Measurements from ENCODE around the gene OR10G3. TPM values are rescaled to one million over a fixed set of nuclear protein-coding genes. Genes with fewer than 3 reads are reported as not detected.
"Not testable (repeated sequence)": the region's sequence is repeated elsewhere in the genome, so short reads cannot be mapped to it uniquely, and the experiment has no call there.

The OR10G3 gene
- not detected in 2 replicates for total RNA-seq

GRCh38 chr14:21579976-21580375 is at the start of gene OR10G3:
Gene OR10G3, minus strand, starts transcription at chr14:21580076. Its CDS starts 9,332 bp downstream, at chr14:21570744.
- DNase-seq (ENCODE audit: low spot score) = no peak
- H3K4me3 Mint-ChIP-seq (ENCODE audit: low read depth) = no peak within 1 kb of the TSS
- intact Hi-C loops (cut with micrococcal nuclease) = no loop called here
- H3K4me1 Mint-ChIP-seq (ENCODE audit: low read depth) = no peaks in the 10 kb centered on the region
- no peaks in the 10 kb centered on the region for H3K36me3 Mint-ChIP-seq (ENCODE audit: low read depth)
- H3K27ac Mint-ChIP-seq = no peak within 1 kb of the TSS
- peaks cover 19% of the 10 kb centered on the region for H3K27me3 Mint-ChIP-seq (ENCODE audit: low read depth)
- no peaks in the 10 kb centered on the region for H3K9me3 Mint-ChIP-seq

DNA sequence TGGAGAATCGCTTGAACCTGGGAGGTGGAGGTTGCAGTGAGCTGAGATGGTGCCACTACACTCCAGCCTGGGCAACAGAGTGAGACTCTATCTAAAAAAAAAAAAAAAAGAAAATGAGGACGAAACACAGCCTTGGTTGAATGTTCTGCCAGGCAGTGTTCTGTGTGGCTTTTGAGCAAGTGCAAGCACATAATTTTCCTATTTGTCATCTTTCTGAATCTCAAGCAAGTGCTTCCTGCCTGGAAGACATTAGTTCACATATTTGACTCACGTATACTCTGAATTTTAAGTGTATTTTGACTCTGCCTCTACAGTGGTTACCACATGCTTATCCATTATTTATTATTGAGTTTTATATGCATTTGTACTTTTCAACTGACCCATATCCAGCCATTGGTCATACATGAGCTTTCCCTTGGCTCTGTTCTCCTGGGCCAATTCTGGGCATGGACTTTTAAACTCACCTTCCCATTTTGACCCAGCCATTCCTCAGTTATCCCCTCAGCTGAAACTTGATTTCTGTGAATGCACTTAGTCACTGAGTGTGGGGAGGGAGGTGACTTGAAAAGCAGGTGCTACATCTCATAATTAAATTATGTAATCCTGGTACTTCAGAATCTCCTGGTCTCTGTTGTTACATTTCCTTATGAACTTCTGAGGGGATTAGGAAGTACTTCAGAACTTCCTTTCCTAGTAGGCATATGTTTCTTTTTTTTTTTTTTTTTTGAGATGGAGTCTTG is 46.8 kb upstream of the OR10G3 start:
- DNase-seq (ENCODE audit: low spot score) = no peak
- Mint-ChIP-seq H3K4me1 (ENCODE audit: low read depth) (no peaks in the 10 kb centered on the region), H3K27ac (no peak overlapping the region), H3K27me3 (ENCODE audit: low read depth) (peaks cover 6% of the 10 kb centered on the region), H3K9me3 (peaks cover 7% of the 10 kb centered on the region), H3K4me3 (ENCODE audit: low read depth) (no peak overlapping the region), H3K36me3 (ENCODE audit: low read depth) (no peaks in the 10 kb centered on the region)
- intact Hi-C loops (cut with micrococcal nuclease) = no loop called here

DNA sequence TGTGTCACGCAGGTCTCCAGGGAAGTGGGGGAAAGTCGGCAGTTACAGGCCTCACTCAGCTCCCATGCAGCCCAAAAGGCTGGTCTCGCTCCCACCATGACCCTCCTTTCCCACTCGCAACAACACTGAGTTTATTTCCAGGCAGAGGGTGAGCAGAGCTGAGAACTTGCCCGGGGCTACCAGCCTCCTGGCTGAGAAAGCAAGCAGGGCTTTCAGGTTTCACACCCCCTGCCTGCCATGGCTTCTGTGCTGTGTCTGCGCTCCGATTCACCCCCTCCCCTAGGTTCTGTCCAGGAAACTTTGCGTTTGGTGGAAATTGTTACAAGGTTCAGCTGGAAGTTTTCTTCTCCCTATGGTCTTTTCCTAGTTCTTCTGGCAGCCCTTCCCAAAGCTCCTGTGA is 37.7 kb upstream of the OR10G3 start:
- no peaks in the 10 kb centered on the region for H3K9me3 Mint-ChIP-seq
- intact Hi-C loops (cut with micrococcal nuclease) = no loop called here
- no peak overlapping the region for H3K4me3 Mint-ChIP-seq (ENCODE audit: low read depth)
- no peaks in the 10 kb centered on the region for H3K4me1 Mint-ChIP-seq (ENCODE audit: low read depth)
- peaks cover 2% of the 10 kb centered on the region for H3K27me3 Mint-ChIP-seq (ENCODE audit: low read depth)
- DNase-seq (ENCODE audit: low spot score) = no peak
- no peak overlapping the region for H3K27ac Mint-ChIP-seq
- no peaks in the 10 kb centered on the region for H3K36me3 Mint-ChIP-seq (ENCODE audit: low read depth)

GRCh38 chr14:21614240-21614639 is 34.4 kb upstream of the OR10G3 start:
- H3K36me3 Mint-ChIP-seq (ENCODE audit: low read depth) = no peaks in the 10 kb centered on the region
- DNase-seq (ENCODE audit: low spot score) = no peak
- H3K27ac Mint-ChIP-seq = no peak overlapping the region
- no peak overlapping the region for H3K4me3 Mint-ChIP-seq (ENCODE audit: low read depth)
- intact Hi-C loops (cut with micrococcal nuclease) = no loop called here
- H3K27me3 Mint-ChIP-seq (ENCODE audit: low read depth) = peaks cover 7% of the 10 kb centered on the region
- no peaks in the 10 kb centered on the region for H3K9me3 Mint-ChIP-seq
- no peaks in the 10 kb centered on the region for H3K4me1 Mint-ChIP-seq (ENCODE audit: low read depth)

- intact Hi-C loops (cut with micrococcal nuclease) = no loop called here
- H3K36me3 Mint-ChIP-seq (ENCODE audit: low read depth) = no peaks in the 10 kb centered on the region
- H3K27ac Mint-ChIP-seq = no peak overlapping the region
- no peak for DNase-seq (ENCODE audit: low spot score)
- H3K4me1 Mint-ChIP-seq (ENCODE audit: low read depth) = no peaks in the 10 kb centered on the region
- no peaks in the 10 kb centered on the region for H3K9me3 Mint-ChIP-seq
- H3K4me3 Mint-ChIP-seq (ENCODE audit: low read depth) = no peak overlapping the region
- H3K27me3 Mint-ChIP-seq (ENCODE audit: low read depth) = peaks cover 12% of the 10 kb centered on the region
Measured at GRCh38 chr14:21612324-21612723, 32.4 kb upstream of the OR10G3 start.

- H3K9me3 Mint-ChIP-seq; DNase-seq (ENCODE audit: low spot score); H3K27me3 Mint-ChIP-seq (ENCODE audit: low read depth); H3K27ac Mint-ChIP-seq; H3K36me3 Mint-ChIP-seq (ENCODE audit: low read depth); H3K4me3 Mint-ChIP-seq (ENCODE audit: low read depth); H3K4me1 Mint-ChIP-seq (ENCODE audit: low read depth); intact Hi-C loops (cut with micrococcal nuclease): not testable (repeated sequence)
Measured at GRCh38 chr14:21602181-21602580, 22.3 kb upstream of the OR10G3 start.

GRCh38 chr14:21589317-21589716 is 9.4 kb upstream of the OR10G3 start:
- peaks cover 17% of the 10 kb centered on the region for H3K9me3 Mint-ChIP-seq
- no peak overlapping the region for H3K4me3 Mint-ChIP-seq (ENCODE audit: low read depth)
- H3K27ac Mint-ChIP-seq = no peak overlapping the region
- intact Hi-C loops (cut with micrococcal nuclease) = no loop called here
- H3K36me3 Mint-ChIP-seq (ENCODE audit: low read depth) = no peaks in the 10 kb centered on the region
- H3K4me1 Mint-ChIP-seq (ENCODE audit: low read depth) = no peaks in the 10 kb centered on the region
- peaks cover 3% of the 10 kb centered on the region for H3K27me3 Mint-ChIP-seq (ENCODE audit: low read depth)
- no peak for DNase-seq (ENCODE audit: low spot score)

- Mint-ChIP-seq H3K27me3 (ENCODE audit: low read depth) (peaks cover 13% of the 10 kb centered on the region), H3K4me1 (ENCODE audit: low read depth) (no peaks in the 10 kb centered on the region), H3K27ac (no peak overlapping the region), H3K36me3 (ENCODE audit: low read depth) (no peaks in the 10 kb centered on the region), H3K4me3 (ENCODE audit: low read depth) (no peak overlapping the region), H3K9me3 (no peaks in the 10 kb centered on the region)
- no peak for DNase-seq (ENCODE audit: low spot score)
- intact Hi-C loops (cut with micrococcal nuclease) = no loop called here
Measured at GRCh38 chr14:21575661-21576060, 4.2 kb downstream of the OR10G3 start.

DNA sequence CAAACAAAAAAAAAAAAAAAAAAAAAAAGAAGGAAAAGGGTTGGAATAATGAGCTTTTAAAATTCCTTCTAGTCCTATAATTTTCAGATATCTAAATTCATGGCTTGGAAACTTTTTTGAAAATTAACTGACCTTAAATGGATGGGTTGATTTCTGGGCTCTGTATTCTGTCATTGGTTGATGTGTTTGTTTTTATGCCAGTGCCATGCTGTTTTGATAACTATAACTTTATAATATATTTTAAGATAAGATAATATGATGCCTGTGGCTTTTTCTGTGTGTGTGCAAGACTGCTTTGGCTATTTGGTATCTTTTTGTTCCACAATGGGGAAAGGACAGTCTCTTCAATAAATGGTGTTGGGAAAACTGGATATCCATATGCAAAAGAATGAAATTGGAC is 7.3 kb downstream of the OR10G3 start:
- Mint-ChIP-seq H3K4me1 (ENCODE audit: low read depth) (no peaks in the 10 kb centered on the region), H3K9me3 (no peaks in the 10 kb centered on the region), H3K36me3 (ENCODE audit: low read depth) (no peaks in the 10 kb centered on the region), H3K27me3 (ENCODE audit: low read depth) (peaks cover 11% of the 10 kb centered on the region), H3K4me3 (ENCODE audit: low read depth) (no peak overlapping the region), H3K27ac (no peak overlapping the region)
- intact Hi-C loops (cut with micrococcal nuclease) = no loop called here
- DNase-seq (ENCODE audit: low spot score) = no peak

DNA sequence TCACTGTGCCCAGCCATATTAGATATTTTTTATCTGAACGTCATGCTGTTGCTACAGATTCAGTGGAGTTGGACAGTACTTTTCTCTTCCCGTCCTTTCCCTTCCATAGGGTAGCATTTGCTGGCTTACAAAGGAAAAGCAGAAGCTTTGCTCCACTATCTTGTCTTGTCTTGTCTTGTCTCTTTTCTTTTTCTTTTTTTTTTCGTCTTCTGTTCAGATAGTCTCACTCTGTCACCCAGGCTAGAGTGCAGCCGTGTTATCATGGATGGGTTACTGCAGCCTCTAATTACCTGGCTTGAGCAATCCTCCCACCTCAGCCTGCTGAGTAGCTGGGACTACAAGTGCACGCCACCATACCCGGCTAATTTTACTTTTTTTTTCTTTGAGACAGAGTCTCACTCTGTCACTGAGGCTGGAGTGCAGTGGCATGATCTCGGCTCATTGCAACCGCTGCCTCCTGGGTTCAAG is 21.1 kb downstream of the OR10G3 start:
- H3K27ac Mint-ChIP-seq = no peak overlapping the region
- H3K4me1 Mint-ChIP-seq (ENCODE audit: low read depth) = peaks cover 4% of the 10 kb centered on the region
- H3K4me3 Mint-ChIP-seq (ENCODE audit: low read depth) = no peak overlapping the region
- no peaks in the 10 kb centered on the region for H3K9me3 Mint-ChIP-seq
- no peaks in the 10 kb centered on the region for H3K27me3 Mint-ChIP-seq (ENCODE audit: low read depth)
- intact Hi-C loops (cut with micrococcal nuclease) = loop anchor here (5.0 kb wide), 1 partner anchor 101 kb away; the partner anchor contains the start of gene CHD8
- H3K36me3 Mint-ChIP-seq (ENCODE audit: low read depth) = no peaks in the 10 kb centered on the region
- no peak for DNase-seq (ENCODE audit: low spot score)

- intact Hi-C loops (cut with micrococcal nuclease) = loop anchor here (1.0 to 5.0 kb wide), 4 partner anchors 59 to 142 kb away; partner anchors contain the start of genes CHD8 and TOX4
- Mint-ChIP-seq H3K27me3 (ENCODE audit: low read depth) (no peaks in the 10 kb centered on the region), H3K36me3 (ENCODE audit: low read depth) (no peaks in the 10 kb centered on the region), H3K9me3 (no peaks in the 10 kb centered on the region), H3K27ac (peak overlapping the region; percentile 19), H3K4me3 (ENCODE audit: low read depth) (no peak overlapping the region), H3K4me1 (ENCODE audit: low read depth) (peaks cover 4% of the 10 kb centered on the region)
- DNase-seq (ENCODE audit: low spot score) = peak; percentile 55
Measured at GRCh38 chr14:21557084-21557901, 22.6 kb downstream of the OR10G3 start.

DNA sequence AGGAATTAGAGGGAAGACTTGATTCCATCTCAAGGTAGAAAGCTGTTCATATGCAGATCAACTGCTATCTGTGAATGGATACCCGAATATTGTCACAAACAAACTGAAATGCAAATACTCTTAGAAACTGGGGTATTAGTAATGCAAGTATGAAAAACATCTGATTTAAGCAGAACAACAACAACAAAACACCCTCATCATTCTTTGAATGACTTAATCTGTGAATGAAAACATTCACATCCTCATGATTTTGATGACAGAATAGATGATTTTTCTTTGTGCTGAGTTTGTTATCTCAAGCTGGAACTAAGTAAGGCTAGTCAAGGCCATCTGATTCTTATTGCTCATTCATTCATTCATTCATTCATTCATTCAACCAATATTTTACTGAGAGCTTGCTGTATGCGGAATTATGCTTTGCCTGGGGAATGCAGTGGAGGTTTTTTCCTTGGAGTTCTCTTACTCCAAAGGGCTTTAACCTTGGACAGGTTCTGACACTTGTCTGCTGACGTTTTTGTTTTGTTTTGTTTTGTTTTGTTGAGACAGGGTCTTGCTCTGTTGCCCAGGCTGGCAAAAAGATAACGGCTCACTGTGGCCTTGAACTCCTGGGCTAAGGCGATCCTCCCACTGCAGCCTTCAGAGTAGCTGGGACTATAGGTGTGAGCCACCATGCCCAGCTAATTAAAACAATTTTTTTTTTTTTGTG is 23.3 kb downstream of the OR10G3 start:
- no peaks in the 10 kb centered on the region for H3K36me3 Mint-ChIP-seq (ENCODE audit: low read depth)
- intact Hi-C loops (cut with micrococcal nuclease) = loop anchor here (1.0 to 5.0 kb wide), 4 partner anchors 58 to 142 kb away; partner anchors contain the start of genes CHD8 and TOX4
- peaks cover 4% of the 10 kb centered on the region for H3K4me1 Mint-ChIP-seq (ENCODE audit: low read depth)
- no peaks in the 10 kb centered on the region for H3K27me3 Mint-ChIP-seq (ENCODE audit: low read depth)
- no peak for DNase-seq (ENCODE audit: low spot score)
- no peak overlapping the region for H3K27ac Mint-ChIP-seq
- H3K4me3 Mint-ChIP-seq (ENCODE audit: low read depth) = no peak overlapping the region
- no peaks in the 10 kb centered on the region for H3K9me3 Mint-ChIP-seq
